IMR-90 (cell line): ENCODE measurements around the gene IFIT5. TPM values are rescaled to one million over a fixed set of nuclear protein-coding genes. Genes with fewer than 3 reads are reported as not detected.

Source experiments
- ATAC-seq: fragments of 200-7000 bp; cut with Tn5 transposase; 2 replicates; pipeline ENCODE4 v1.9.1; 2020; ENCODE audit warnings: low read depth, mild to moderate bottlenecking, moderate library complexity
- BruUV-seq: library from RNA; stranded (reverse); fragments of 400-500 nt; replicated peaks from 2 replicates; lab custom pipeline; 2021; lab: Mats Ljungman, UMichigan
- CTCF ChIA-PET: fragments of 300-600 bp; formaldehyde crosslinking; extraction: SDS; loops from one replicate; lab custom pipeline; 2021; ENCODE audit warnings: antibody characterized with exemption; lab: Yijun Ruan, JAX
- POLR2A ChIA-PET: fragments of 300-600 bp; sonication (Branson Sonifier 250); formaldehyde crosslinking; loops from one replicate; lab custom pipeline; 2022; ENCODE audit warnings: antibody characterized with exemption; ENCODE audit not compliant: unreplicated experiment; lab: Charles Lee
- DNase-seq: peaks from one replicate; pipeline ENCODE4 v3.0.0; 2013
- H2AFZ ChIP-seq: replicated peaks from 2 replicates; pipeline ENCODE3; 2013; ENCODE audit warnings: low read length, mild to moderate bottlenecking; ENCODE audit not compliant: poor library complexity
- H2AK5ac ChIP-seq: 2 replicates; pipeline ENCODE4 v1.6.1; 2013; ENCODE audit warnings: low read depth, low read length, inconsistent platforms
- H2AK9ac ChIP-seq: replicated peaks from 2 replicates; pipeline ENCODE3; 2013; ENCODE audit warnings: mild to moderate bottlenecking, low read depth, low read length, moderate library complexity; ENCODE audit not compliant: poor library complexity
- H2BK120ac ChIP-seq: 2 replicates; pipeline ENCODE4 v1.6.1; 2013; ENCODE audit warnings: low read depth, low read length, inconsistent platforms
- H2BK15ac ChIP-seq: 3 replicates; pipeline ENCODE4 v1.6.1; 2013; ENCODE audit warnings: low read depth, low read length, inconsistent platforms
- H2BK20ac ChIP-seq: 2 replicates; pipeline ENCODE4 v1.6.1; 2013; ENCODE audit warnings: low read depth, mild to moderate bottlenecking, inconsistent platforms, low read length, moderate library complexity
- H2BK5ac ChIP-seq: 2 replicates; pipeline ENCODE4 v1.6.1; 2013; ENCODE audit warnings: mild to moderate bottlenecking, low read depth, low read length, inconsistent platforms; ENCODE audit not compliant: poor library complexity, severe bottlenecking
- H3K14ac ChIP-seq: replicated peaks from 2 replicates; pipeline ENCODE4 v1.6.1; 2013; ENCODE audit warnings: low read depth, low read length, inconsistent platforms
- H3K18ac ChIP-seq: 2 replicates; pipeline ENCODE4 v1.6.1; 2013; ENCODE audit warnings: low read depth, low read length, control low read depth
- H3K23ac ChIP-seq: 2 replicates; pipeline ENCODE4 v1.6.1; 2013; ENCODE audit warnings: low read depth, low read length, inconsistent platforms
- H3K27ac ChIP-seq: 2 replicates; pipeline ENCODE4 v1.5.1; 2013; ENCODE audit warnings: mild to moderate bottlenecking, control low read depth, low read length; ENCODE audit not compliant: insufficient read depth
- H3K27me3 ChIP-seq: 2 replicates; pipeline ENCODE4 v1.6.1; 2013; ENCODE audit warnings: low read length; ENCODE audit not compliant: control insufficient read depth, insufficient read depth
- H3K36me3 ChIP-seq: 2 replicates; pipeline ENCODE4 v1.6.1; 2013; ENCODE audit warnings: low read length, mixed read lengths; ENCODE audit not compliant: control insufficient read depth, insufficient read depth
- H3K4ac ChIP-seq: 2 replicates; pipeline ENCODE4 v1.6.1; 2013; ENCODE audit warnings: low read depth, low read length, inconsistent platforms
- H3K4me1 ChIP-seq: 2 replicates; pipeline ENCODE4 v1.6.1; 2013; ENCODE audit warnings: low read length, mixed read lengths; ENCODE audit not compliant: control insufficient read depth, insufficient read depth
- H3K4me2 ChIP-seq: 2 replicates; pipeline ENCODE4 v1.6.1; 2013; ENCODE audit warnings: low read depth, mild to moderate bottlenecking, control low read depth, low read length, moderate library complexity
- H3K4me3 ChIP-seq: 2 replicates; pipeline ENCODE4 v1.5.1; 2013; ENCODE audit warnings: low read depth, mild to moderate bottlenecking, control low read depth, low read length, moderate library complexity; ENCODE audit not compliant: insufficient read depth
- H3K56ac ChIP-seq: 2 replicates; pipeline ENCODE4 v1.6.1; 2013; ENCODE audit warnings: low read length, inconsistent platforms; ENCODE audit not compliant: insufficient read depth; ENCODE audit errors: extremely low read depth
- H3K79me1 ChIP-seq, 2 experiments: 2 replicates each; pipeline ENCODE4 v1.6.1; 2013; ENCODE audit warnings: low read length in 2 of 2, inconsistent platforms in 1 of 2, low read depth in 1 of 2
- H3K9ac ChIP-seq: 2 replicates; pipeline ENCODE4 v1.6.1; 2013; ENCODE audit warnings: low read depth, low read length, control low read depth
- H3K9me1 ChIP-seq: 2 replicates; pipeline ENCODE4 v1.6.1; 2013; ENCODE audit warnings: low read length, inconsistent platforms; ENCODE audit not compliant: insufficient read depth
- H3K9me3 ChIP-seq: 2 replicates; pipeline ENCODE4 v1.6.1; 2013; ENCODE audit warnings: low read length; ENCODE audit not compliant: control insufficient read depth, insufficient read depth
- H4K20me1 ChIP-seq: 2 replicates; pipeline ENCODE4 v1.6.1; 2013; ENCODE audit warnings: low read length, inconsistent platforms; ENCODE audit not compliant: insufficient read depth
- H4K5ac ChIP-seq: 2 replicates; pipeline ENCODE4 v1.6.1; 2013; ENCODE audit warnings: mild to moderate bottlenecking, low read depth, low read length, control low read depth
- H4K8ac ChIP-seq, 2 experiments: 2 replicates each; pipeline ENCODE4 v1.6.1; 2013; ENCODE audit warnings: low read depth in 2 of 2, low read length in 2 of 2, control low read depth in 1 of 2, inconsistent platforms in 1 of 2
- H4K91ac ChIP-seq: 2 replicates; pipeline ENCODE4 v1.6.1; 2013; ENCODE audit warnings: low read depth, low read length, inconsistent platforms; ENCODE audit not compliant: insufficient read depth
- CEBPB ChIP-seq: IDR thresholded peaks from 2 replicates; pipeline ENCODE4 v1.6.1; 2012; ENCODE audit warnings: low read depth, low read length, improper control_type of control experiment
- MAFK ChIP-seq: IDR thresholded peaks from 2 replicates; pipeline ENCODE4 v1.6.1; 2012; ENCODE audit warnings: low read depth, low read length, improper control_type of control experiment
- MAZ ChIP-seq: IDR thresholded peaks from 2 replicates; pipeline ENCODE4 v1.6.1; 2012; ENCODE audit warnings: low read depth, mild to moderate bottlenecking, low read length, improper control_type of control experiment, moderate library complexity, borderline replicate concordance
- MXI1 ChIP-seq: IDR thresholded peaks from 2 replicates; pipeline ENCODE4 v1.6.1; 2012; ENCODE audit warnings: low read depth, mild to moderate bottlenecking, low read length, moderate library complexity, borderline replicate concordance
- NFE2L2 ChIP-seq: fragments of 150-350 bp; IDR thresholded peaks from 2 replicates; pipeline ENCODE4 v1.6.1; 2016; ENCODE audit warnings: low read depth, mild to moderate bottlenecking, low read length
- POLR2A ChIP-seq: IDR thresholded peaks from 2 replicates; pipeline ENCODE4 v1.6.1; 2012; ENCODE audit warnings: mild to moderate bottlenecking, low read depth, low read length
- RAD21 ChIP-seq: IDR thresholded peaks from 2 replicates; pipeline ENCODE4 v1.6.1; 2012; ENCODE audit warnings: low read length, improper control_type of control experiment
- RCOR1 ChIP-seq: IDR thresholded peaks from 2 replicates; pipeline ENCODE4 v1.6.1; 2012; ENCODE audit warnings: mild to moderate bottlenecking, low read length, improper control_type of control experiment; ENCODE audit not compliant: insufficient replicate concordance
- RFX5 ChIP-seq: IDR thresholded peaks from 2 replicates; pipeline ENCODE4 v1.8.0; 2012; ENCODE audit warnings: low read depth, mild to moderate bottlenecking, low read length, moderate library complexity
- SMC3 ChIP-seq: fragments of 150-350 bp; IDR thresholded peaks from 2 replicates; pipeline ENCODE4 v1.6.1; 2016; ENCODE audit warnings: low read depth, mild to moderate bottlenecking, antibody characterized with exemption, low read length, moderate library complexity
- WGBS, 2 experiments: methylation state at CpG; one replicate each; pipeline versions ENCODE4 v1.1.5 to v1.1.7; 2013; ENCODE audit warnings: missing lambda C conversion rate in 2 of 2; ENCODE audit not compliant: insufficient read length in 1 of 2; ENCODE audit errors: extremely low coverage in 2 of 2; 5-methylcytosine and 5-hydroxymethylcytosine counted together
- dilution Hi-C: fragments of 300-500 bp; cut with HindIII; formaldehyde crosslinking; loops from one replicate; pipeline ENCODE4 v1.14.3; 2018; ENCODE audit warnings: low sequenced_read_pairs; ENCODE audit not compliant: unreplicated experiment
- in situ Hi-C: fragments of 300-500 bp; cut with MboI; formaldehyde crosslinking; loops from 3 replicates; pipeline ENCODE4 v1.14.3; 2019; ENCODE audit warnings: low sequenced_read_pairs, inconsistent platforms, mixed read lengths
- intact Hi-C: fragments of 100-400 bp; cut with micrococcal nuclease; formaldehyde crosslinking; loops from 2 replicates; pipeline ENCODE4 v1.10.0; 2022
- polyA plus RNA-seq, 3 experiments: library from polyadenylated mRNA; depleted of rRNA; stranded (reverse); fragments of >200 nt; gene quantifications; 2 replicates each; pipeline ENCODE4 v1.2.3, GENCODE V29; 2012; ENCODE audit warnings: low replicate concordance in 1 of 3
- total RNA-seq: library from RNA; depleted of rRNA; stranded (reverse); fragments of >200 nt; gene quantifications from 2 replicates; pipeline ENCODE4 v1.2.3, GENCODE V29; 2012
- TF ChIP-seq, protein P1 (sequence below): fragments of 150-350 bp; IDR thresholded peaks from 2 replicates; pipeline ENCODE4 v1.6.1; 2016; ENCODE audit warnings: low read depth, mild to moderate bottlenecking, low read length, moderate library complexity, borderline replicate concordance
- TF ChIP-seq, protein P2 (sequence below): conservative IDR thresholded peaks from 2 replicates; pipeline ENCODE4 v1.5.1; 2012; ENCODE audit warnings: mild to moderate bottlenecking, low read depth, low read length, improper control_type of control experiment

IFIT5 gene
- total and polyA plus RNA-seq, 2 of the 4 experiments (the other 2 are of a cell fraction): 5.2 to 18.1 TPM

DNA sequence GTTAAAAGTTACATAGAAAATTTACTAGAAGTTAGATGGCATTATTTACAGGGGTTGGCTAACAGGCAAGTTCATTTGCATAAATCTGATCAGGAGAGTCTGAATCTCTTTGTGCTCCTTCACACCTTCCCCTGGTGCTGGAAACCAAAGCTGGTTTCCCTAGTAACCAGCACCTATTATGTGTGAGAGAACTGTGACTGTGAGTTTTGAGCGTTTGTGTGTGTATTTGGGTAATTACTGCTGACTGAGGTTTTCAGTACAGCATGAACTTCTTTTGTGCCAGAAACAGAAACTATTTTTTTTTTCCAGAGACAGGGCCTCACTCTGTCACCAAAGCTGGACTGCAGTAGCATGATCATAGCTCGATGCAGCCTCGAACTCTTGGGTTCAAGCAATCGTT lies 46.8 kb upstream of the IFIT5 start:
- H3K23ac ChIP-seq: no peak overlapping the region
- H2AK5ac ChIP-seq: no peak overlapping the region
- H4K5ac ChIP-seq: no peak overlapping the region
- no peak overlapping the region for H2BK120ac ChIP-seq
- dilution Hi-C loops (no loop called here), intact Hi-C loops (loop anchor here (5.0 kb wide), 1 partner anchor 40 kb away; the partner anchor contains the start of gene IFIT3), in situ Hi-C loops (no loop called here)
- peaks cover 3% of the 10 kb centered on the region; the same call in 1 of the 2 replicates for H3K4me1 ChIP-seq
- BruUV-seq: no TSS peak
- no peaks in the 10 kb centered on the region for H4K20me1 ChIP-seq
- H2BK15ac ChIP-seq: no peak overlapping the region; the same call in 2 of the 3 replicates
- no peak overlapping the region for H3K27ac ChIP-seq
- H2BK20ac ChIP-seq: no peak overlapping the region
- H2BK5ac ChIP-seq: no peak overlapping the region
- H3K56ac ChIP-seq: no peak overlapping the region
- H3K9me1 ChIP-seq: no peaks in the 10 kb centered on the region
- CTCF ChIA-PET: no interaction called here
- no peak overlapping the region for H3K4me3 ChIP-seq
- no peak overlapping the region for H2AFZ ChIP-seq
- no peaks in the 10 kb centered on the region for H3K27me3 ChIP-seq
- no peak overlapping the region; the same call in 1 of the 2 replicates for H3K14ac ChIP-seq
- TF ChIP-seq POLR2A (no peak), NFE2L2 (no peak), SMC3 (no peak), RCOR1 (no peak), MAFK (no peak), RFX5 (no peak), RAD21 (no peak), CEBPB (no peak), MXI1 (no peak), MAZ (no peak)
- TF ChIP-seq, protein P1, sequence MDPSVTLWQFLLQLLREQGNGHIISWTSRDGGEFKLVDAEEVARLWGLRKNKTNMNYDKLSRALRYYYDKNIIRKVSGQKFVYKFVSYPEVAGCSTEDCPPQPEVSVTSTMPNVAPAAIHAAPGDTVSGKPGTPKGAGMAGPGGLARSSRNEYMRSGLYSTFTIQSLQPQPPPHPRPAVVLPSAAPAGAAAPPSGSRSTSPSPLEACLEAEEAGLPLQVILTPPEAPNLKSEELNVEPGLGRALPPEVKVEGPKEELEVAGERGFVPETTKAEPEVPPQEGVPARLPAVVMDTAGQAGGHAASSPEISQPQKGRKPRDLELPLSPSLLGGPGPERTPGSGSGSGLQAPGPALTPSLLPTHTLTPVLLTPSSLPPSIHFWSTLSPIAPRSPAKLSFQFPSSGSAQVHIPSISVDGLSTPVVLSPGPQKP: no peak
- TF ChIP-seq, protein P2, sequence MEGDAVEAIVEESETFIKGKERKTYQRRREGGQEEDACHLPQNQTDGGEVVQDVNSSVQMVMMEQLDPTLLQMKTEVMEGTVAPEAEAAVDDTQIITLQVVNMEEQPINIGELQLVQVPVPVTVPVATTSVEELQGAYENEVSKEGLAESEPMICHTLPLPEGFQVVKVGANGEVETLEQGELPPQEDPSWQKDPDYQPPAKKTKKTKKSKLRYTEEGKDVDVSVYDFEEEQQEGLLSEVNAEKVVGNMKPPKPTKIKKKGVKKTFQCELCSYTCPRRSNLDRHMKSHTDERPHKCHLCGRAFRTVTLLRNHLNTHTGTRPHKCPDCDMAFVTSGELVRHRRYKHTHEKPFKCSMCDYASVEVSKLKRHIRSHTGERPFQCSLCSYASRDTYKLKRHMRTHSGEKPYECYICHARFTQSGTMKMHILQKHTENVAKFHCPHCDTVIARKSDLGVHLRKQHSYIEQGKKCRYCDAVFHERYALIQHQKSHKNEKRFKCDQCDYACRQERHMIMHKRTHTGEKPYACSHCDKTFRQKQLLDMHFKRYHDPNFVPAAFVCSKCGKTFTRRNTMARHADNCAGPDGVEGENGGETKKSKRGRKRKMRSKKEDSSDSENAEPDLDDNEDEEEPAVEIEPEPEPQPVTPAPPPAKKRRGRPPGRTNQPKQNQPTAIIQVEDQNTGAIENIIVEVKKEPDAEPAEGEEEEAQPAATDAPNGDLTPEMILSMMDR: no peak
- POLR2A ChIA-PET: no interaction called here
- H3K79me1 ChIP-seq: no peaks in the 10 kb centered on the region
- H3K4ac ChIP-seq: no peak overlapping the region
- H3K9ac ChIP-seq: no peak overlapping the region
- DNase-seq (no peak), ATAC-seq (no peak)
- no peak overlapping the region for H4K8ac ChIP-seq
- H3K9me3 ChIP-seq: no peaks in the 10 kb centered on the region
- no peak overlapping the region for H2AK9ac ChIP-seq
- H3K4me2 ChIP-seq: no peak overlapping the region
- no peak overlapping the region for H3K18ac ChIP-seq
- H4K91ac ChIP-seq: no peak overlapping the region
- H3K36me3 ChIP-seq: no peaks in the 10 kb centered on the region
- no CpG with 5 or more reads among the region's 4 CpGs for WGBS, 2 experiments
